Measurements from ENCODE around the gene CLN3.
"Not testable (repeated sequence)": the region's sequence is repeated elsewhere in the genome, so short reads cannot be mapped to it uniquely, and the experiment has no call there.

Gene CLN3

DNA sequence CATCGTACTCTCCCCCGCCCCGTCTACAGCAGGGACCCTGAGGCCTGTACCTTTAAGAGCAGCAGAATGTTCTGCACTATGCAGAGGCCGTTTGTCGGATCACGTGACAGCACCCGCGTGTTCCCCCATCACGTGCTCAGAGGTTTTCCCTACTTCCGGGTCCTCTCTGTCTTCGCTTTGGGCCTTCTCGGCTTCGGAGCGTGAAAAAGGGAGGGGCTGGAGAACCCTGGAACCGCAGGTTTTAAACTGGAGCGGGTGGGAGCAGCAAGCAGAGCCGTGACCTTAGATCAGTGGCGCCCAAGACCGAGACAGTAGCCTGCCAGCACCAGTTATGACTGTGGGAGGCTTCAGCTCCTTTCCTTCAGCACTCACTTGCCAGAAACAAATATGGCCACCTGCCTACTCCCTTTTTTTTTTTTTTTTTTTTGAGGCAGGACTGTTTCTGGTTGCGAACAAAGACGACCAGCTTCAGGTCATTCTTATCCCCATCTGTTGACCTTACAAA lies at the start of gene CLN3:
Gene CLN3 (minus strand): TSS at position 105 of the 505 bp plus-strand sequence. CDS start 315 bp downstream, outside the sequence.
- DNase-seq: peak; percentile 93

DNA sequence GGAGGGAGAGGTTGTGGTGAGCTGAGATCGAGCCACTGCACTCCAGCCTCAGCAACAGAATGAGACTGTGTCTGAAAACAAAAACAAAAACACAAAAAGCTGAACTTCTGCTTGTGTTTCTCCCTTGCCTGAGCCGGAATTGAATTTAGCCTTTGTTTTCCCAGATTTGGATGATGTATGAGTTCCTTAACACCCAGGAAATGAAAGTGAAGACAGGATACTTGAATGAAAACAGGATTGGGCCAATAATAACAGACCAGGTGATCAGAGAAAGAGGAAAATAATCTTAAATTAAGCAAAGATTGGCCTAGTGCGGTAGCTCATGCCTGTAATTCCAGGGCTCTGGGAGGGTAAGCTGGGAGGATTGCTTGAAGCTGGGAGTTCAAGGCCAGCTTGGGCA lies 48.5 kb upstream of the CLN3 start:
- no peak for DNase-seq

DNA sequence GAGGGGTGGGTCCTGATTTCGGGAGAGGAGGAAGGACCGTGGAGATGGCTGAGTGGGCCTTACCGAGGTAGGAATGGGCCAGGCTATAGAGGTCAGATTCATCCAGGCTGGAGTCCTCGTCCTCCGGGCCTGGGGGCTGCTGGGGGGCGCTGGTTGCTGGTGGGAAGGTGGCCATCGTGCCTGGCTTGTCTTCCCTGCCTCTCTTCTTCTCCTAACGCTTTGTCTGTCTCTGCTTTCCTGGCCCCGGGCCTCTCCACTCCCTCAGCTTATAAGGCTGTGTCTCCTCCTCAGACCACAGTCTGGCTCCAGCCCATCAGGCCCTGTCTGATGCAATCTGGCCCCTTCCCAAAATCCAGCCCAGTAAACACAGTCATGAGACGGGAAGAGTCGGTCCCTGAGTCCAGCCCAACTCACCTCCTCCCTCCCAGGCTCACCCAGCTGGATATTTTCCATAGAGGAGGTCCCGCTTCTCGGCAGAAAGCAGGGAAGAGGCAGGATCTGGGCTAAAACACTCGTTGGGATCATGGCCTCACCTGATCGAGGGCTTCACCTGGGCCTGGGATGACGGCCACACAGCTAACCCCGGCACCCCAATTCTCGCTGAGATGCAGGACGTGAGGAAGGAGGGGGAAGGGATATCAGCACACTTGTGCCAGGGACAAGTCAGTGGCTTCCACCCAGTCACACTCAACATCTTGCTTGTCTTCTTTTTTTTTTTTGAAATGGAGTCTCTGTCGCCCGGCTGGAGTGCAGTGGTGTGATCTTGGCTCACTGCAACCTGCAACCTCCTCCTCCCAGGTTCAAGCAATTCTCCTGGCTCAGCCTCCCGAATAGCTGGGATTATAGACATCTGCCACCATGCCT lies 47.1 kb upstream of the CLN3 start, which contains the start of gene NUPR1:
Gene NUPR1 (minus strand): TSS at position 242 of the 864 bp plus-strand sequence. CDS start 67 bp downstream, at position 175.
- DNase-seq: no peak

DNA sequence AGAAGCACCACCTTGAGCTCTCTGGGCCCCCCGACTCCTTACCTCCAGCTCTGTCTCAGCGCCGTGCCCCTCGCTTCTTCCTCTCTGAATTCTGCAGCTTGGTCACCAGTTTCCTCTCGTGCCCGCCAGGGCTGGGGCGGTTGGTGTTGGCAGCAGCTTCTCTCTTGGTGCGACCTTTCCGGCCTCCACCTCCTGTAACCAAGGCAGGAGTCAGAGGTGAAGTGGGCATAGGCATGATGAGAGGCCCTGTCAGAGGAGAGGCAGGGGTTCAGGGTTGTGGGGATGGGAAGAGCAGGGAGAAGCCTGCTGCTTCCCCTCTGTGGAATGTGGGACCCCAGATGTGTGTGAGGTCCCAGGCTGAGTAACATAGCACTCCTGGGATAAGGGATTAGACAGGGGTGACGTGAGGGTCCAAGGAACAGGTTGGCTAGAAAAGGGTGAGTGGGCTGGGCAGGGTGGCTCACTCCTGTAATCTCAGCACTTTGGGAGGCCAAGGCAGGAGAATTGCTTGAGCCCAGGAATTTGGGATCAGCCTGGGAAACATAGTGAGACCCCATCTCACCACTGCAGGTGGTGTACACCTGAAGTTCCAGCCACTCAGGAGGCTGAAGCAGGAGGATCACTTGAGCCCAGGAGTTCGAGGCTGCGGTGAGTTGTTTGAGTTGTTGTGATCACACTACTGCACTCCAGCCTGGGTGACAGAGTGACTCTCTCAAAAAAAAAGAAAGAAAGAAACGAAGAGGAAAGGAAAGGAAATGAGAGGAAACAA lies 46.3 kb upstream of the CLN3 start:
- no peak for DNase-seq

DNA sequence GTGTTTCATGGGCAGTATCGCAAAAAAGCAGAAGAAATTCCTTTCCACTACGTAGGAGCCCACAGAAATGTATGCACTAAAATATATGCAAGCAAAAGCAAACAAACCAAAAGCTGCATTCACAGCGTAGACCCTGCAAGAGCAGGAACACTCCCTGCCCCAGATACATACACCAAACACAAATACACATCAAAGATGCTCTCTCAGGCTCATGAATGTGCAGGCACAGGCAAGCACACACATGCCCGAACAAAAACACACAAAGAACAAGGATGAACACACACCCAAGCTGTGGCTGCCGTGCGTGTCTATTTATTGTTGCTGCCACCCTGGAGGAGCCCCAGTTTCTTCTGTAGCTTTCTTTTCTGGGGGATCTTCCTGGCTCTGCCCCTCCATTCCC lies 45.2 kb upstream of the CLN3 start:
- no peak for DNase-seq

DNA sequence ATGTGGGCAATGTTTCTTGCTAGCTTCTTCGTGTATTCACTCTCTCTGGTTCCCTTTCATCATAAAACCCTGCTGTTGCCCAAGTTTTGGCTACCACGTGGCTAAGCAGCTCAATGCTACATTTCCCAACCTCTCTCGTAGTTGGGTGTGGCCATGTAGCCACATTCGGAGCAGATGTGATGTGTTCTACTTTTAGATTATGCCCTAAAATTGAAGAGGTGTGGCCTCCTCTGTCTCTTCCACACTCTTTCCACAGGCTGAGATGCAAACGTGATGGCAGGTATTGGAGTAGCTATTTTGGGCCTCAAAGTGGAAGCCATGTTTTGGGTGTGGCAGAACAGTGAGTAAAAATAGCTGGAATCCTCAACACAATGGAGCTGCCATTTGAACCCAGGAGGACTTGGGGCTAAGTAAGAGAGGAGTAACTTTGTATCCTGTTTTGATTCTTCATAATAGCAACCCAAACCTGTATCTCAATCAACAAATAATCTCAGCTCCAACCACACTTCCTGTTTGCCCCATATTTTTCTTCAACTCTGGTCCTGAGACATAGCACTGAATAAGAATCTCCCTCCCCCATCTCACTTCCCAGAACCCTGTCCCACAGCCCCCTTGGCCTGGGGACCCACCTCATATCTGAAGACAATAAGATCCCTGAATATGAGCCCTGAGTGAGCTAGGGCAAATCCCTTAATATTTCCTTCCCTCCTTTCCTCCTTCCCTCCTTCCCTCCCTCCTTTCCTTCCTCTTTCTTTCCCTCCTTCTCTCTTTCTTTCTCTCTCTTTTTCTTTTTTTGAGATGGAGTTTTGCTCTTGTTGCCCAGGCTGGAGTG lies 42.9 kb upstream of the CLN3 start:
- DNase-seq: no peak

DNA sequence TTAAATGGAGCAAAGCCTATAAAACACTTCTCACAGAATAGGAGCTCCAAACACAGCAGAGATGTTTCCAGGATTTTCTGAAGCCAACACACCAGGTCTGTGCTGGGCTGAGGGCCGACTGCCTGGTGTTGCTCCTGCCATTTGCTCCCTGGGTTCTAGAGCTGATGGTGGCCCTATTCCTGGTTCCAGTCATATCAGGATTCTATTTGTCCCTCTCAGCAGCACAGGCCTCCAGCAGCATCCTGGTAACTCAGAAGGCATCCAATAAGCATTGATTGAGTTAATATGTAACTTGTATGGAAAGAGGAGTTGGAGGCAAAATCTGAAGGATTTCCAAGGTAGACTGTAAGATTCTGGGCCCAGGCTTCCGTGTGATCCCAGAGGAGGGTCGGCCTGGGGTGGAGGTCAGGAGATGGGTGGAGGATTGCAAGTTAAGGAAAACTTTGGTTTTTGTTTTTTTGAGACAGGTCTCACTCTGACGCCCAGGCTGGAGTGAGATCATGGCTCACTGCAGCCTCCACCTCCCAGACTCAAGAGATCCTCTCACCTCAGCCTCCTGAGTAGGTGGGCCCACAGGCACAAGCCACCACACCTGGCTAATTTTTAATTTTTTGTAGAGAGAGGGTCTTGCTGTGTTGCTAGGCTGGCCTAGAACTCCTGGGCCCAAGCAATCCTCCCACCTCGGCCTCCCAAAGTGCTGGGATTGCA lies 41.2 kb upstream of the CLN3 start:
- no peak for DNase-seq

DNA sequence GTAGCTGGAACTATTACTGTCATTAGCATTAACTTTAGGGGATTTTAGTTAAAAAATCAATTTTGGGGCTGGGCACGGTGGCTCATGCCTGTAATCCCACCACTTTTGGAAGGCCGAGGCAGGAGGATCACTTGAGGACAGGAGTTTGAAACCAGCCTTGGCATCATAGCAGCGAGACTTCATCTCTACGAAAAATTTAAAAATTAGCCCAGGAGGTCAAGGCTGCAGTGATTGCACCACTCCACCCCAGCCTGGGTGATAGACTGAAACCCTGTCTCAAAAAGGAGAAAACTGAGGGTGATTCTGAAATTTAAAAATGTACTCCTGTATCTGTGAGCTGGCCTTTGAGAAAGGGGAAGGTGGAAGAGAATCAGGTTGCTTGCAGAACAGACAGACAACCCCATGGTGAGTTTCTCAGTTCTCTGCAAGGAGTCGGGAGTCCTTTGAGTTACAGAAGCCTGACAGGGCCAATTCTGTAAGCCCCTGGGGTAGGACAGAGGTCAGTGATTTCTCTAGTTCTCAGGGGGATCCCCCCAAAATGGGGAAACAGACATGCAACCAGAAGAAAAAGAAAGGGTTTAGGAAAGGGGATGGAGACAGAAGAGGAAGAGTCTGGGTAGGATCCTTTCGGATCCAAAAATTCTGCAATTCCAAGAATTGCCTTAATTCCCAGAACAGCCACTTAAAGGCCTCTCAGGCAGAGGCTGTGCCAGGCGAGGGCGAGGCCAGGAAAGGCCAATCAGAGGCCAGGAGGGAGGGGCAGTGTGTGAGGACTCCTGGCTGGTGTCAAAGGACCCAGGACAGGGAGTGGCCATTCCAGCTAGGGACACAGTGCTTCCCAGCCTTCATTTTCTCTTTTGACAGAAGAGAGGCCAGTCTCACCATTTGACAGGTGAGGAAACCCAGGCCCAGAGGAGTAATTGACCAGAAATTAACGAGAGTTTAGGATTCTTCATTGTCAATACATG lies 40.2 kb upstream of the CLN3 start:
- no peak for DNase-seq

DNA sequence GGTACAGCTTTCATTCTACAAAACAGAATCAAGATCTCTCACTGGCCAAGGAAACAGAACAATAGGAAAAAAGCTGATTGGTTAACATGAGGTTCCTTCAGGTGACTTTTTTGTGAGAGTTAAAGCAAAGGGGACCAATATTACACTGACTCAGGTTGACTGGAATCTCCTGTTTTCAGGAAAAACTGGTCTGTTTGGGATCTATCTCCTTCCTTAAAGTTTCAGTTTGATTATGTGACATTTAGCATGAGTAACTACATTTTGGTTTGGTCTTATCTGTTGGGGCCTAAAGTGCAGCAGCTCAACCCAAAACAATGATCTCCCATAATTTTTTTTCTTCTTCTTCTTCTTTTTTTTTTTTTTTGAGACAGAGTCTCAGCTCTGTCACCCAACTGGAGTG lies 37.2 kb upstream of the CLN3 start:
- no peak for DNase-seq

DNA sequence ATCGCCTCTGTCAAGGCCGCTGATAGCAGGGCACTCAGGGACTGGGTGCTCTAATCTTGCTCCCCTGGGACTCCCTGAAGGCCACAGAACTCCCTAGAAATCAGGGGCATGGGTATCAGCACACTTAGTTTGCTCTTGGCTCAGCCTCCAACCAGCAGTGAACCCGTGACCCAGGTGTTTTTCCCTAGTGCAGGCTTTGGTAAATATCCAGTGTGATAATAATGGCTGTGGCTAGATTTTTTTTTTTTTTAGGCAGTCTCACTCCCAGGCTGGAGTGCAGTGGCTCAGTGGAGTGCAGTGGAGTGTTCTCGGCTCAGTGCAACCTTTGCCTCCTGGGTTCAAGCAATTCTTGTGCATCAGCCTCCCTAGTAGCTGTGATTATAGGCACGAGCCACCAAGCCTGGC lies 36.6 kb upstream of the CLN3 start:
- no peak for DNase-seq

DNA sequence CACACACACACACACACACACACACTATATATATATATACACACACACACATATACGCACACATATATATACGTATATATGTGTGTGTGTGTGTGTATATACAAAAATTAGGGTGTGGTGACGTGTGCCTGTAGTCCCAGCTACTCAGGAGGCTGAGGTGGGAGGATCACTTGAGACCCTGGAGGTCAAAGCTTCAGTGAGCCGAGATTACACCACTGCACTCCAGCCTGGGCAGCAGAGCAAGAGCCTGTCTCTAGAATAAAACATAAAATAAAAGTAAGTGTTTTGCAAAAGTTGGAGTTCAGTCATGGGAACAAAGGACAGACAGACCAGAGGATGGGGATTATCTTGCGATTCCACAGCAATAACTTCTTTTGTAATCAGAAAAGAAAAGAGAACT lies 36.1 kb upstream of the CLN3 start:
- no peak for DNase-seq

DNA sequence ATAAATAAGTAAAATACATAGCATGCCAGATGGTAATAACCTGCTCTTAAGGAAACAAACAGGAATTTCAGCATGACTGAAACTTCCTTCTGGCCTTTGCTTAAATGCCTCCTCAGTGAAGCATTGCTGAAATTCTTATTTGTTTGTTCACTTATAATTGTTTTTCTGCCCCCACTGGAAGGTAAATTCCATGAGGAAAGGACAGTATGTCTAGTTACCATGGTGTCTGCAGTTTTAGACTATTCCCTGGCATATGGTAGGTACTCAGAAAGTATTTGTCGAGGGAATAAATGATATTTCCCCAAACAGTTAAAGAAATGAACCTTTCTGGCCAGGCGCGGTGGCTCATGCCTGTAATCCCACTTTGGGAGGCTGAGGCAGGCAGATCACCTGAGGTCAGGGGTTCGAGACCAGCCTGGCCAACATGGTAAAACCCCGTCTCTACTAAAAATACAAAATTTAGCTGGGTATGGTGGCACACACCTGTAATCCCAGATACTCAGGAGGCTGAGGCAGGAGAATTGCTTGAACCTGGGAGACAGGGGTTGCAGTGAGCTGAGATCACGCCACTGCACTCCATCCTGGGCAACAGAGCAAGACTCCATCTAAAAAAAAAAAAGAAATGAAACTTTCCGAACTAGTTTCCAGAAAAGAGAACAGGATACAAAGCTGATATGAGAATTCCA lies 35.4 kb upstream of the CLN3 start:
- DNase-seq: not testable (repeated sequence)

DNA sequence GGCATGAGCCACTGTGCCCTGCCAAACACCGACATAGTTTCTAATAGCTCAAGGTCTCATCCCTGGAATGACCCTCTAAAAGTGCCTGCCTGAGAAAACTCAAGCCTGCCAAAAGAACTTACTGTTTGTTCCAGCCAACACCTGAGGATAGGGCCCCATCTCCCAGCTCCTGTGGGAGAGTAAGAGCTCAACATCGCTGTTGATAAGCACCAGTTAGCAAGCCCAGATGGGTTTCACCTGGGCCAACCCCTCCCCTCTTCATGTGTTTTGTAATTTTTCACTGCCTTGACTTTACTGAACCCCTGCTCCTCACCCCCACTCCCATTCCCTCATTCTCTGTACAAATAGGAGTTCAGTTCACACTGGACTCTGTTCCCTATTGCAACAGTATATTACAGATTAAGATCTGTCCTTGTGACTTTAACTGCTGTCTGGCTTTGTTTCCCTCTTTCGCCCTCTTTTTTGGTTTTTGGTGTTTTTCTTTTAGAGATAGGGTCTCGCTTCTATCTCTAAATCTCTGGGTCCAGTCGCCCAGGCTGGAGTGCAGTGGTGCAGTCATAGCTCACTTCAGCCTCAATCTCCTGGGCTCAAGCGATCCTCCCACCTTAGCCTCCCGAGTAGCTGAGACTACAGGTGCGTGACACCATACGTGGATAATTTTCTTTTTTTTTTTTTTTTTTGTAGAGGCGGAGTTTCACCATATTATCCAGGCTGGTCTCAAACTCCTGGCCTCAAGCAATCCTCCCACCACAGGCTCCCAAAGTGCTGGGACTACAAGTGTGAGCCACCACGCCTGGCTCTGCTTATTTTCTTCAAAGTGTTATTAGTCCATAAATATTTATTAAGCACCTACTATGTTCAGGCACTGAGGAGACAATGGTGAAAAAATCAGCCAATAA lies 34.6 kb upstream of the CLN3 start:
- no peak for DNase-seq

DNA sequence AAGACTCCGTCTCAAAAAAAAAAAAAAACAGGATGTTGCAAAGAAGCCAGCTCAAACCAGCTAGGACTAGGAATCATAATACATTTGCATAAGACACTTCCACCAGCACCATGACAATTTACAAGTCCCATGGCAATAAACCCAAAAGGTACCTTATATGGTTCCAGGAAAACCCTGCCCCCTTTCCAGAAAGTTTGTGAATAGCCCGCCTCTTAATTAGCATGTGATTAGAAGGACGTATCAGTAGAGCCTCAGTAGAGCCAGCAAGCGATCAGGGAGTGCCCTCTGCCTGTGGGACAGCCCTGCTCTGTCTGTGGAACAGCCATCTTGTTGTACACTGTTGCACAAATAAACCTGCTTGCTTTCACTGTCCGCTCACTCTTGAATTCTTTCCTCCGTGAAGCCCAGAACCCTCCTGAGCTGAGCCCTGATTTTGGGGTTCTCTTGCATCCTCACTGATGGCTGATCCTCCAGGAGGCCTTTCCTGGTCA lies 32.9 kb upstream of the CLN3 start:
- DNase-seq: no peak

DNA sequence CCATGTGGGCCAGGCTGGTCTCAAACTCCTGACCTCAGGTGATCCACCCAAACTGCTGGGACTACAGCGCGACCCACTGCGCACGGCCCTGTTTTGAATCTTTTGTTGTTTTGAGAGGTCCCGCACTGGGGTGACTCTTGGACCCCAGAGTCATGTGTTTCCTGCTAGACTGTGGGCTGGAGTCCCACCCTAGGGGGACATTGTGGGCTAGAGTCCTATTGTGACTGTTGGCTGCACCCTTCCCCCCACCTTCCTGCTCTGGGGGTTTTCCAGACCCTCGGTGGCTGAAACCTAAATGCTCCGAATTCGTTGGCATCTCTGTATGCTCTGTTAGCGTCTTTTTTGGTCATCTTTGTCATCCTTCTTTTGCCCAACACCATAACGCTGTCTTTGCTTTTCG lies 30.9 kb upstream of the CLN3 start:
- no peak for DNase-seq

DNA sequence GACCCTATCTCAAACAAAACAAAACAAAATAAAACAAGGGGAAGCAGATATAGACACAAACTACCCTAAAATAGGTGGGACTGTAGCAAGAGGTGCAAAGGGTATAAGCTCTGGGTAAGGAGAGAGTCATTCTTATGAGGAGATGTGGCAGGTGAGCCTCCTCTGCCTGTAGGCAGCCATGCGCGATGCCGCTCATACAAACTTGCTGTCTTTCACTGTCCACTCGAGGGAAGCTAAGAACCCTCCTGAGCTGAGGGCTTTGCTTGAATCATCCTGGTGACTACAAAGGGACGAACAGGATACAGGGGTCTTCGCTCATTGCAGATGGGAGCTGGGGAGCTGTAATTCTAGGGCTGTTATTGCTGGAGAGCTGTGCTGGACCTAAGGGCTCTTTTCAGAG lies 29.6 kb upstream of the CLN3 start:
- DNase-seq: no peak

DNA sequence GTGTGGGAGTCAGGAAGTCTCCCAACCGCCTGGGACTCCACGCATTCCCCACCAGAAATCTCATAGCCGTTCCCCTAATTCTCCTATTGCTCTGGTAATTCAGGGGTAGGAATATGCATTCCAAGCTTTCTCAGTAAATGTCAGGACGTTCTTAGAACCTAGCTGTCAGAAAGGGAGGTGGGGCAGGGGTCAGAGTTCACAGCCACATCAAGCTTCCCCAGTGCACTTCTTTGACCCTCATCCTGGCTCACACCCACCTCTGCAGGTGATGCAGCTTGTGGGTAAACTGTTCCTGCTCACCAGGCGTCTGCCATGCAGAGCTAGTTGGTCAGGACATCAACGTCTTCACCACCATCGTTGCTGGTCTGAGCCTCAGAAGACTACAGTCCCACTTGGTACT lies 28.8 kb upstream of the CLN3 start:
- DNase-seq: no peak

DNA sequence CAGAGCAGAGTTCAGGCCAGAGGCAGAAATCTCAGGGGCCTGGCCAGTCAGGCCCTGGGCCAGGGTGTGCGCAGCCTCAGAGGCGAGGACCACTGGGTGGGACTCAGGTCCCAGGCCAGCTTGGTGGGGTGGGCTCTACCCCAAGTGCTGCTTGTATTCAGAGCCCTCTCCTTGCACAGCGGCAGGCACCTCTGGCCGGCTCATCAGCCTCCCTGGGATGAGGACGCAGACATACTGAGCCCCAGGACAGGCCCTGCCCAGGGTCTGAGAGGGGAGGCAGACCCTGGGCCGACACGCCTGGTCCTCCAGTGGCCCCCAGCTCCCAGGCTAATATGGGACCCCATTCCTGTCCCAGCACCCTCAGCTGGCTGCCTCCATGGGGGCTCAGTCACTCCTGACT lies 22.4 kb upstream of the CLN3 start:
- no peak for DNase-seq
